ENCODE measurements around the gene NUP210L. TPM values are rescaled to one million over a fixed set of nuclear protein-coding genes. Genes with fewer than 3 reads are reported as not detected.

NUP210L gene
- total and polyA plus RNA-seq, 3 donors from 2014 or later: 23.0 to 77.2 (median 24.4) TPM

GRCh38 chr1:153991151-153991630, 163.7 kb downstream of the NUP210L start:
- 6 to 7% methylated on average over 9 of the region's 9 CpGs for WGBS, 2 donors
- TF ChIP-seq, protein P1, sequence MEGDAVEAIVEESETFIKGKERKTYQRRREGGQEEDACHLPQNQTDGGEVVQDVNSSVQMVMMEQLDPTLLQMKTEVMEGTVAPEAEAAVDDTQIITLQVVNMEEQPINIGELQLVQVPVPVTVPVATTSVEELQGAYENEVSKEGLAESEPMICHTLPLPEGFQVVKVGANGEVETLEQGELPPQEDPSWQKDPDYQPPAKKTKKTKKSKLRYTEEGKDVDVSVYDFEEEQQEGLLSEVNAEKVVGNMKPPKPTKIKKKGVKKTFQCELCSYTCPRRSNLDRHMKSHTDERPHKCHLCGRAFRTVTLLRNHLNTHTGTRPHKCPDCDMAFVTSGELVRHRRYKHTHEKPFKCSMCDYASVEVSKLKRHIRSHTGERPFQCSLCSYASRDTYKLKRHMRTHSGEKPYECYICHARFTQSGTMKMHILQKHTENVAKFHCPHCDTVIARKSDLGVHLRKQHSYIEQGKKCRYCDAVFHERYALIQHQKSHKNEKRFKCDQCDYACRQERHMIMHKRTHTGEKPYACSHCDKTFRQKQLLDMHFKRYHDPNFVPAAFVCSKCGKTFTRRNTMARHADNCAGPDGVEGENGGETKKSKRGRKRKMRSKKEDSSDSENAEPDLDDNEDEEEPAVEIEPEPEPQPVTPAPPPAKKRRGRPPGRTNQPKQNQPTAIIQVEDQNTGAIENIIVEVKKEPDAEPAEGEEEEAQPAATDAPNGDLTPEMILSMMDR (IDR thresholded peaks at IDR 0.05): no peak
- no peak for TF ChIP-seq POLR2A (IDR thresholded peaks at IDR 0.05)
- intact Hi-C loops (cut with DNase I; ENCODE audit: low total_unique reads): no loop called here
- H3K27me3 ChIP-seq: no peaks in the 10 kb centered on the region
- peak overlapping the region; percentile 82 to 95 for H3K4me3 ChIP-seq
- no peak for DNase-seq
- H3K9me3 ChIP-seq: no peaks in the 10 kb centered on the region
- H3K4me1 ChIP-seq: peaks cover 20% of the 10 kb centered on the region
- no peaks in the 10 kb centered on the region for H3K36me3 ChIP-seq (ENCODE audit: low read depth, missing control alignments)
- H3K27ac ChIP-seq: peak overlapping the region; percentile 95 to 98

DNA sequence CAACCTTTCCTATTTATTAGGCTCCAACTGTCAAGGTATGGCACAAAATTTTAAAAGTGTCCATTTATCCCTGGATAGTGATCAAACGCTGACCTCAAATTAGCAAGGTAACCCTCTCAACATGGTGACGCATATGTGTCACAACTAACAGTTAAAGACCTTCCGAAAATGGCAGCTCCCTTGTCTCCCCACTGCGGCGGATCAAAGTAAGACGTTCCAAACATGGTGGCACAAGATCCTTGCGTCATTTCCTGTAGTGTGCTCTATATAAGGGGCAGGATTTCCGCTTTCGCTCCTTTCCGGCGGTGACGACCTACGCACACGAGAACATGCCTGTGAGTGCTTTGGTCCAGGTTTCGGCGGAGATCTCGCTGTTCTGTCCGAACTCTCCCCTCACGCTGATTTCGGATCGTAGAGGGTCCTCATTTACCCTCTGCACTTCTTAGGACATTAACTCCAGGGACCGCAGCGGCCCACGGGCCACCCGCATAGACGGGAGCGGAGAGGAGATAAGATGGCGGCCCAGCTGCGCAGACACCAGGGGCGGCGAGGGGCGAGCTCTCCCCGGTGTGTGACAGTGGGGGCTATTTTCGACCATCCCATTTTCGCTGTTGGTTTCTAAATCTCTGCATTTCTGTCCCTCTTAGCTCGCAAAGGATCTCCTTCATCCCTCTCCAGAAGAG, 164.3 kb downstream of the NUP210L start, which contains the start of gene RPS27:
Gene RPS27 (plus strand): TSS at position 295 of the 683 bp plus-strand sequence. CDS start 35 bp downstream, at position 330.
- TF ChIP-seq, protein P1 (IDR thresholded peaks at IDR 0.05): peak in 1 of 3 experiments; percentile 27
- peak; percentile 84 for TF ChIP-seq POLR2A (IDR thresholded peaks at IDR 0.05)
- intact Hi-C loops (cut with DNase I; ENCODE audit: low total_unique reads): no loop called here
- WGBS, 2 donors: 0% methylated on average over 36 of the region's 36 CpGs

GRCh38 chr1:153987621-153988020, 167.3 kb downstream of the NUP210L start:
- H3K4me1 ChIP-seq: peaks cover 30% of the 10 kb centered on the region
- peak overlapping the region in 1 of 2 donors; percentile 92 for H3K27ac ChIP-seq
- H3K4me3 ChIP-seq: no peak overlapping the region
- DNase-seq: no peak
- no peaks in the 10 kb centered on the region for H3K36me3 ChIP-seq (ENCODE audit: low read depth, missing control alignments)
- no peaks in the 10 kb centered on the region for H3K9me3 ChIP-seq
- WGBS, 2 donors: 64 to 85% methylated on average over 8 of the region's 8 CpGs
- intact Hi-C loops (cut with DNase I; ENCODE audit: low total_unique reads): no loop called here
- no peak for TF ChIP-seq POLR2A (IDR thresholded peaks at IDR 0.05)
- TF ChIP-seq, protein P1 (IDR thresholded peaks at IDR 0.05): no peak
- H3K27me3 ChIP-seq: no peaks in the 10 kb centered on the region

More for the DNA sequence above, 164.3 kb downstream of the NUP210L start, which contains the start of gene RPS27:
- Histone ChIP-seq H3K27ac (peak within 1 kb of the TSS; percentile 95 to 98), H3K9me3 (no peaks in the 10 kb centered on the region), H3K27me3 (no peaks in the 10 kb centered on the region), H3K36me3 (ENCODE audit: low read depth, missing control alignments) (no peaks in the 10 kb centered on the region), H3K4me1 (peaks cover 21% of the 10 kb centered on the region), H3K4me3 (peak within 1 kb of the TSS; percentile 82 to 95)
- DNase-seq: peak; percentile 95

- no peaks in the 10 kb centered on the region for H3K36me3 ChIP-seq (ENCODE audit: low read depth, missing control alignments)
- no peaks in the 10 kb centered on the region for H3K9me3 ChIP-seq
- H3K4me1 ChIP-seq: peaks cover 20% of the 10 kb centered on the region
- TF ChIP-seq POLR2A (IDR thresholded peaks at IDR 0.05): no peak
- TF ChIP-seq, protein P1 (IDR thresholded peaks at IDR 0.05): no peak
- DNase-seq: peak; percentile 91
- 0 to 1% methylated on average over 21 to 31 of the region's 32 CpGs for WGBS, 2 donors
- intact Hi-C loops (cut with DNase I; ENCODE audit: low total_unique reads): no loop called here
- peak within 1 kb of the TSS; percentile 60 to 64 for H3K4me3 ChIP-seq
- H3K27me3 ChIP-seq: no peaks in the 10 kb centered on the region
- H3K27ac ChIP-seq: peak within 1 kb of the TSS; percentile 92 to 94
These were observed 168.7 kb downstream of the NUP210L start, which contains the start of gene RAB13 for GRCh38 chr1:153985941-153986761. Gene RAB13 (minus strand): TSS chr1:153986339. CDS start chr1:153986236, 103 bp downstream.
